Bronchial epithelial cell (primary cell): ENCODE data around the gene COA7. TPM values are rescaled to one million over a fixed set of nuclear protein-coding genes. Genes with fewer than 3 reads are reported as not detected.

Experiments used
- DNase-seq: peaks from one replicate; pipeline ENCODE4 v3.0.0-alpha.2; 2010; ENCODE audit warnings: low read depth
- FAIRE-seq: peaks from 2 replicates; lab custom pipeline; 2011; peaks lifted over from hg19 to GRCh38; lab: Jason Lieb, UNC
- H3K27me3 ChIP-seq: 2 replicates; pipeline ENCODE4 v1.5.1; 2011; ENCODE audit warnings: low read length; ENCODE audit not compliant: control insufficient read depth, insufficient read depth
- H3K36me3 ChIP-seq: 2 replicates; pipeline ENCODE4 v1.5.1; 2011; ENCODE audit warnings: low read length; ENCODE audit not compliant: control insufficient read depth, insufficient read depth
- H3K4me3 ChIP-seq: 2 replicates; pipeline ENCODE4 v1.5.1; 2011; ENCODE audit warnings: mild to moderate bottlenecking, low read depth, low read length, control low read depth
- CTCF ChIP-seq: IDR thresholded peaks from 2 replicates; pipeline ENCODE4 v1.5.1; 2011; ENCODE audit warnings: mild to moderate bottlenecking, moderate library complexity, low read length, control low read depth, inconsistent platforms; ENCODE audit not compliant: insufficient read depth, severe bottlenecking
- total RNA-seq: library from RNA; depleted of rRNA; stranded (reverse); fragments of >200 nt; gene quantifications from 2 replicates; pipeline ENCODE4 v1.2.1, GENCODE V29; 2014

COA7 gene
- total RNA-seq, 1 donor from 2014 or later = 15.5 TPM

DNA sequence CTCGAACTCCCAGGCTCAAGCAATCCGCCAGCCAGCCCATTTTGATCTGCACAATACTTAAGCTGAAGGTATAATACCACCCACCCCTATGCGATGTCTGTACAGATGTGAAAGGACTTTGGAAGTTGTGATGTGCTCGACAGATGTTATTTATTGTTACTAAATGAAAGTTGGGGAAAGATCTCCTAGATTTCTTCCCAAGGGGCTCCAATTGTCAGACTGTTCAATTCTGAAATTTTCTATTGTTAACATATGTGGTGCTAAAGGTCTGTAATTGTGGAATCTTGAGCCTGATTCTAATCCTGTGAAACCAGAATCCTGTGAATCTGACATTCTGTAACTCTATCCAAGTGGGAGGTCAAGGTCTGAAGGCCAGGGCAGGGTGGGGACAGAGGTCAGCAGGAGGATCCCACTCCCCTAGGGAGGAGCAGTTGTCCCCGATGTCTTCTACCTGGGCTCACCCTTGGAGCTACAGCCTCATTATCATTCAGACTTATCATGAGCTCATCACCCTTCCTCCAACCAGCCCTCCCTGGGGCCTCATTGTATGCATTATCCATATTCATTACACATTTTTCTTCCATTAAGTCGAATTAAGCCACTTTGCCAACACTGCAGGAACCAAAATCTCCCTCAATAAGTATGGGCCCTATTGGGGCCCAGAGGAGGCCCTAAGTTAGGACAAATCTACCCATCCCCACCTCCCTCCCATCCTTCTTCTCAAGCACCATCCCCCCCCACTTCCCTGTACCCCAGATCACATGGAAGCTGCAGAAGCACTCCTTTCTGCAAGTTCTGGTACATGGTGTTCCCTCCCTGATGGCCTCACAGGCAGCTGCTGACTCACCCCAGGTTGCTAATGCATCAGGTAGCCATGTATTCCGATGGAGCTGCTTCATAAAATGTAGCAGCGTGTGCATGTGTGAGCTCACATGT is 32.9 kb downstream of the COA7 start:
- H3K27me3 ChIP-seq = no peaks in the 10 kb centered on the region
- FAIRE-seq (peak; percentile 93), DNase-seq (peak; percentile 94)
- TF ChIP-seq CTCF = no peak
- no peak overlapping the region for H3K4me3 ChIP-seq
- no peaks in the 10 kb centered on the region for H3K36me3 ChIP-seq

GRCh38 chr1:52663716-52664115 is 34.4 kb downstream of the COA7 start:
- FAIRE-seq = no peak

GRCh38 chr1:52662645-52663313 is 35.4 kb downstream of the COA7 start:
- peak; percentile 98 for DNase-seq
- no peak overlapping the region for H3K4me3 ChIP-seq
- H3K36me3 ChIP-seq = no peaks in the 10 kb centered on the region
- no peak for TF ChIP-seq CTCF
- no peaks in the 10 kb centered on the region for H3K27me3 ChIP-seq
- no peak for FAIRE-seq

More at GRCh38 chr1:52663716-52664115, 34.4 kb downstream of the COA7 start:
- Histone ChIP-seq H3K27me3 (no peaks in the 10 kb centered on the region), H3K4me3 (no peak overlapping the region), H3K36me3 (no peaks in the 10 kb centered on the region)
- no peak for DNase-seq
- TF ChIP-seq CTCF = no peak

DNA sequence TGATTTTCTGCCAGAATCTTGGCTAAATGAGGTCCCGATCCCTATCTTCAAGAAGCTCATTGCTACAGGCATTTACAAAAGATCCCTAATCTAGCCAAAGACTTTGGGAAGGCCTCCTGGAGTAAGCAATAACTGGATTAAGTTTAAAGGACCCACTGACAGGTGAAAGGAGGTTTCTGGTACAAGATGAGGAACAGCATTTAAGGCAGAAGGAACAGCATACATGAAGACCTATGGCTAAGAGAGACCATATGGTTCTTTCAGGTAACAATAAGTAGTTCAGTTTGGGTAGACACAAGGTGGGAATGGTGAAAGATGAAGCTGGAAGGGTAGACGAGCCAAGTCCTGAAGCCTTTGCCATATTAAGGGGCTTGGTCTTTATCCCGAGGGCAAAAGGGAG is 37.3 kb downstream of the COA7 start:
- DNase-seq (no peak), FAIRE-seq (no peak)
- no peak for TF ChIP-seq CTCF
- H3K27me3 ChIP-seq = no peaks in the 10 kb centered on the region
- no peaks in the 10 kb centered on the region for H3K36me3 ChIP-seq
- no peak overlapping the region for H3K4me3 ChIP-seq

- no peak for TF ChIP-seq CTCF
- Histone ChIP-seq H3K4me3 (no peak overlapping the region), H3K27me3 (no peaks in the 10 kb centered on the region), H3K36me3 (no peaks in the 10 kb centered on the region)
- FAIRE-seq (no peak), DNase-seq (peak; percentile 47)
Observed at GRCh38 chr1:52659851-52660596, 38.1 kb downstream of the COA7 start.
